Activated T-cell treated with anti-CD3 and anti-CD28 coated beads for 1 hour (primary cell): Measurements from ENCODE around the gene KCNJ2.

Experiments used
- DNase-seq: peaks from one replicate; pipeline ENCODE4 v3.0.0-alpha.2; 2020; ENCODE audit warnings: low read depth

Gene KCNJ2

DNA sequence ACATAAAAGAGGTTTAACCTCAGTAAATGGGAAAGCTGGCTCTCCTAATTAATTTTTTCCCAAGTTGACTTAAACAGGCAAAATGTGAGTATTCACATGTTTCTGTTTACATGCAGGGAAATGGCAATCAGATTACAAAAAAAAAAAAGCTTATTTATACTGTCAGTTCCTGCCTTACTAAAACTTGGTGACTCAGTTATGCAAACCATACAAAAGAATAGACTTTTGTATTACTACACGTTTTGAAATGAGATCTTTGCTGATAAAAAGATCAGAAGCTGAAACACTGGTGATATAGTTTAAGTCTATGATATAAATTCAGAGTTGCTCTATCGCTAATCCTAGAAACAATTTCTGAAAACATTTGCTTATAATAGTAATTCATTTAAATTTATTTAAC lies 9.4 kb upstream of the KCNJ2 start:
- DNase-seq = no peak

DNA sequence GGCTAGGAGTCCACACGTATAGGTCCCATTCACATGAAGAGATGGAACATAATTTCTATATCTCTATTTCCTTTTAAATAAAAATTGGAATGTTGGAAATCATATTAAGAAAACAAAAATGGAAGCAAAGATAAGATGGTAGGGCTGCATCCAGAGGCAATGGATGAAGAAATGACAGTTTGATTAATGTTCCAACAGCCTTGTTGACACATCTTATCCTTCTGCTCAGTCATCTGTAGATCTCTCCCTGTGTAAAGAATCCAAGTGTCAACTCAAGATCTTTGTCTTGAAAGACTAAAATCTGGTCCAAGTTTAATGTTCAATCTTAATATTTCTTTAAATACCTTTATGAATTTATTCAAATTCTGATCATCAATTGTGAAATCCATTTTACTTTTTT lies 7.8 kb upstream of the KCNJ2 start:
- no peak for DNase-seq

DNA sequence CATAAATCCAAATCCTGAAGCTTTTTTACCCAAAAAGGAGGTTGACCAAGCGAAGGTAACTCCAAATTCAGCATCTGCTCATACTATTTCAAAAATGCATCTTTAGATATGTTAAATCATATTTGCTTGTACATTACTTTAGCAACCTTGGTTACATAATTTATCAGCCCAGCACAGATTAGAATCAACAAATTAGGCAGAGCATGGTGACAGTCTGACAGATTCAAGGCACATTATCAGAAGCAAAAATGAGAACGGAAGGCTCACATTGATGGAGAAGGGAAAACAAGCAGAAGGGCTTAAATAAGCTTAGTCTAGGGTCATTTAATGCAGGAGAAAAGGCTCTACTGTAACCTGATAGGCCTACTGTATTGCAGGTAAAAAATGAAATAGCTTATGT lies 3.9 kb upstream of the KCNJ2 start:
- no peak for DNase-seq

DNA sequence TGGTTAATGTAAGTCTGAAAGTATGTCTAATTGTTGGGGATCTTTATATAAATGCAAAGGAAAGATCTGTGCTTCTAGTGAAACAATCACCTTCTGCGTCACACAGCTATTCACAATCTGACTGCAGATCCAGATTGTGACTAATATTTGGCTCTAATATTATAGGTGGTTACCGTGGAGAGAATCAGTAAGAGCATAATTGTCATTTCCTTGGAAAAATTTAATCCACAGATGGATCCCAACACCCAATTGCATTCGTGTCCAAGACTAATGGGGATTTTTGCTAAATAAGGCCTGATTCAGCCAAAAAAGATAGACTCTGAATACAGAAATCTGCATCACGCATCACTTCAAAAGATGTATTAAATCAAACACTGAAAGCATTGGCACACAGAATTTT lies 2.7 kb upstream of the KCNJ2 start:
- no peak for DNase-seq

DNA sequence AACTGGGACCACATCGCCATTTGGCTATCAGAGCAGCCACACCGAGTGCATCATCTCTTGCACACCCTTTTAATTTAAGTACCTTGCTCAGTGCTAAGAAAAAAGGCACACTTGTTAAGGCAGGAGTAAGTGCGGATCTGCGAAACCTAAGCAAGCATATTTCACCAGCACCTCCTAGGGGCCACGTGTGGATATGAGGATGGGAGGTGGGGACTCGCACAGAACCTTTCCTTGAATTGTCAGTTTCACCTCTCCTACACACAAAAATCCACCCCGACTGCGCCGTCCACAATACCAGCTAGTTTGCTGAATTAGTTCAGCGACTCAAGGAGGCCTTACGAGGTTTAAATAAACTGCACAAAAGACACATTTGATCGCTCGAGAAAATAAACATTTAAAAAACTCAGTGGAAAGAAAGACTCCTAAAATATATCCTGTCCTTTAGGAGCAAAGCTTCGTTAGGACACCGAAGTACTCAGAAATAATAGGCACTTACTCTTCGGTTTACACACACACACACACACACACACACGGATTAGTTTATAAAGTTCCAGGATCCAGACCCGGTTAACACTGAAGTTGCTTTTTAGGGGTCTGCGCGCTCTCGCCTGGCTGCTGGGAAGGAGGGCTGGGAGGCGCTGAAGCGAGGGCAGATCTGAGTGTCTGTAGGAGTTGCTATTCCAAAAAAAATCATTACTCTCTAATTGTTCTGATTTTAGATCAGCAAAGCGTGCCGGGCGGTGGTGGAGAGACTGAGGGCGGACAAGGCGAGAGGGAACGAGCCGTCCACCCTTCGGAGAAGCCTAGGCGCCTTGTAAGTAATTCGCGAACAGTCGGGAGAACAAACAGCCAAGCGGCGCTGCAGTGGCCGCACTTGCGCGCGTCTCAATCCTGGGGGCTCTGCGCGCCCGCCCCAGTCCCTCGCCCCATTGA lies 1.0 kb upstream of the KCNJ2 start:
- DNase-seq = no peak

DNA sequence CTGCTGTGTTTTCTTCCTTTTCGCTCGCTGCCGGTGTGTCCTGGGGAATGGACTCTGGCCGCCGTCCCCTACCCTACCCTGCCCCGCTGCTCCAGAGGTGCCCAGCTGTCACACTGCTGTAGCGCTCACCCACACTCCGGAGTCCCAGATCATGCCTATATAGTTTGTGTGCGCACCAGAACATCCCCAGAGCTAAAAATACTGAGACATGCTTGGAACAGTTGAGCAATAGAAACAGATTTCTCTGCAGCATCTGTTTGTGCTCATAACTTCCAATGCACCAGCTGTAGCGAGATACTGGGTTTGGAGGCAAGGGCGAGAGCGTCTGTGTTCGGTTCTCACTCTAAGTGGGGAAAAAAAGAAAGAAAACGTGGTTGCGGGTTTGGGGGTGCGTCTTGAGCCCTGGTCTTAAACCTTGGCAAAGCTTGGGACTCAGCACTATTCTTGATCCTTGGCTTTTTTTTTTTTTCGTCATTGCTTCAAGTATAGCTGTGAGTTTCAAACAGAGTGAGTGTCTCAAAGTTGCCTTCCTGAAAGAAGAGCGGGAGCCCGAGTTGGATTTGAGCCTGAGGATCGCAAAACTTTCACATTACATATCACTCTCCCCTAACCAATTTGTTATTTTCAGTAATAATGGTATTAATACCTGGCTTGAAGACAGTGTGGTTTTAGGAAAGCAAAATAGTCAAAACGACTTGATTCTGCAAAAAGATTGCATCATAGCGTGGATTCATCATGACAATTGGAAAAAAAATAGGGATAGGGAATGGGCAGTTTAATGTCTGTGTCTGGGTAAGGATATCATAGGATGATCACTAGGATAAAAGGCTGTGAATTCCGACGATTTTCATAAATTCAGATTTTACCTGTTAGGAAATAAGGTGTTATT lies 621 bp downstream of the KCNJ2 start:
- no peak for DNase-seq

DNA sequence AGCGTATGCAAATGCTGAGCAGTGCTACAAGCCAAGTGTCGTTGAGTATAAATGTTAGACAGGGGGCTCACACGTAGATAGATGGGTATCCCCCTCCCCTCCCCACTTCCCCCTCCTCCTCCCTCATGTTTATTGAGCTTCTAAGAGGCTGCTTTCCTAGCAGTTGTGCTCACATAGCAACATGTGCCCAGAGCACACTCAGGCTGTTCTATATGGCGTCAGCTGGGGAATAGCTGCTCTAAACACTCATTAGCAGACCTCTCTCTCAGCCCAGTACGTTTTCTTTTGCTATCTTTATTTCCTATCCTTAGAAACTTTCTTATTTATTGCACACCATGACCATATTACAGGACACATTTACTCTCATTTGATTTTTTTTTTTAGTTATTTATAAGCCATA lies 1.8 kb downstream of the KCNJ2 start:
- no peak for DNase-seq

DNA sequence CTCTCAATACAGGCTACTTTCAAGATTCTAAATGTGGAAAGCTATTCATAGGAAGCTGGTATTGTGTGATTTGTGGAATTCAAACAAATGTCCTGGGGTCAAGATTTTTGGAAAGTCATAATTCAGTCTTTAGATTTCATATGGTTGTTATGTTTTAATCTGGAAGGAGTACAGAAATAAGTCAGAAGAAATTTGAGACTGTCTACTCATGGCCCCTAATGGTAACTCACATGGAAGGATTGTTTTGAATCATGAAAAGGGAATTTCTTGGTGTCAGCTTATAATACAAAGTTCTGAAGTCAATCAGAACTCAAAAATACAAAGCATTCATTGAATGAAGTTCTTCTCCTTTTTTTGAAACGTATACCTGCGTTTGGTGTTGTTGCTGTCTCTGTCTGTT lies 3.1 kb downstream of the KCNJ2 start:
- DNase-seq = no peak

DNA sequence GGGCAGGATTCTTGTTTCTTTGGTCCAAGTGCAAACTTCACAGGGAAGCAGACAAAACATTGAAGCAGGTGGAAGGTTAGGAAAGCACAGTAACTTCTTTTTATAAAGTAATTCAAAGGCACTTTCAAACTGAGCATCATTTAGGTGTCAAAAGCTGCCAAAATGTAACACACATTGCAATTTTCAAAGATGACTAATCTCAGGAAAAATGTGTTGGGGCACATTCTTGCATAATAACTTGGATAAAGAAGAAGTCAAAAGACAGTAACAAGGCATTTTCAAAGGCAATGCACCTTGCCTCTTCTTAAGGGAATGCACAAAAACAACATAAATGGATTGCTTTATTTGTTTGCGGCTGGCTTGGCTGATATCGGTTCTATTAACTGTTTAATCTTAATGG lies 3.6 kb downstream of the KCNJ2 start:
- no peak for DNase-seq

DNA sequence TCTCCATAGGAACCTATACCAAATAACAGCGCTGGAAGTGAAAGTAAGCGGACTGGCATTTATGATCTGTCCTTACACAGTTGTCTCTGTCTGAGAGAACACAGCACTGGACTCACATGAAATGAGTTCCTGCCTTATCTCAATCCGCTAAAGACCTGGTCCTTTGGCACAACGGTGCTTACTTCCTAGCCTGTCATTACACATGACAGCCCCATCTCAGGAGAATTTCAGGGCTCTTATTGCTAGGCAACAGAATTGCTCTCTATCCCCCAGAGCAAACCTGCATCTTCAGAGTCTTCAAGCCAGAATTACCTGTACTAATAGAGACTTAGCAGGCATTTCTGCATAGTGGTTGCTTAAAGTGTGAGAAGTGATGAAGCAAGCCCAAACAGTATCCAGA lies 4.3 kb downstream of the KCNJ2 start:
- no peak for DNase-seq

DNA sequence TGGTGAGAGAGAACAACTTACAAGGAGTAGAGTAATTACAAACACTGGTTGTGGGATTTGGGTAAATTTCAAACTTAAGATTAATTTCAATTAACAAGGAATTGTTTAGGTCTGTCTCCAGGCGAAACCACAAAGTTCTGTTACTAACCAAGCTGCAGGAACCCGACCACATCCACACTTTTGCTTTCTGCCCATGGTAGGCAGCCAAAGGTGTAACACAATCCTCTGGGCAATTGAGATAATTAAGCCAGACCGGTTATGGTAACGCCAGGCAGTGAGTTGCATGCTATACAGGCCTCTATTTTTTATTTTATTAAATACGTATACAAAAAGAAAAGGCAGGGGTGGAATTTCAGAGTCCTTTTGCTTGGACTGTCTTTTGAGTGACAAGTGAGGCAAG lies 12.0 kb downstream of the KCNJ2 start:
- DNase-seq = no peak

DNA sequence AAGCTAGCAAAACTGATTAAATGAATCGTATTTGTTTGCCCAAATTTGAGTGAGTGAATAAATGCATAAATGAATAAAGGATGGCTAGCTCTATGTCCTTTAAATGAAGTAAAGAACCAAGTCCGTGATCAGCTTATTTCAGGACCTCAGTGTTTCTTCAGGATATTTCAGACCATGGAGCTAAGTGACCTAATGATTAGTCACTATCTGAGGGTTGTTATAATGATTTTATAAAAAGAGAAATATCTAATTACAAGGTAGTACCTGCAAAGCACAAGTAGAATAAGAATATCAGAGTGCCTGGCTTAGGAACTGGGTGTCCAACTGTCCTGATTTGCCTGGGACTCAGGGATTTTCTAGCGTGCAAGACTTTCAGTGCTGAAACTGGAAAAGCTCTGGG lies 12.5 kb downstream of the KCNJ2 start:
- no peak for DNase-seq

DNA sequence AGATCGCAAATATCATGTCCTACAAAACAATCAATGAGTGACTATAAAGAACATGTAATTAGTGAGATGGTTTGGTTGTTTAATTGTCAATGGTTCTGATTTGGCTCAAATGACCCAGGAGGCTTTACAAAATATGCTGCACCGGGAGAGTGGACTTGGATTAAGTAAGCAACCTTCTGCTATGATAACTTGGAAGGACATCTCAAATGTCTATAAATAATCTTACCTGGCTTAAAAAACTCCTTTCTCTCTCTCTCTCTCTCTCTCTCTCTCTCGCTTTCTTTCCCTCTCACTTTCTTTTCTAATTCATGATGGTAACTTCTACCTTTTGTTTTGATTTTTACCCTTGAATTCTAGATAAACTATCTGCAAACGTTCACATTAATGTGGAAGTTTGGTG lies 14.2 kb downstream of the KCNJ2 start:
- no peak for DNase-seq

DNA sequence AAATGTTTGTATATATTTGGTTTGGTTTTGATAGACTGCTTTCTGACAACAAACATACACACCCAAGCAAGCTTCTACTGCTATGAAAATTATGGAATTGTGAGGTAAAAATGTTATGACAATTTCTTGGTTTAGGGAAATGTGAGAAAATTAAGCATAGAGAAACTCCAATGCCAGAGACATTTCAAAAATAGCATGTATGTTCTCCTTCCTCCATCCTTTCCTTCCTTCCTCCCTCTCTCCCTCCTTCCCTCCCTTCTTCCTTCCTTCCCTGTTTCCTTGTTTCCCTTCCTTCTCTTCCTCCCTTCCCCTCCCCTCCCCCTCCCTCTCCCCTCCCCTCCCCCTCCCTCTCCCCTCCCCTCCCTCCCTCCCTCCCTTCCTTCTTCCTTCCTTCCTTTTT lies 14.9 kb downstream of the KCNJ2 start:
- DNase-seq = no peak

DNA sequence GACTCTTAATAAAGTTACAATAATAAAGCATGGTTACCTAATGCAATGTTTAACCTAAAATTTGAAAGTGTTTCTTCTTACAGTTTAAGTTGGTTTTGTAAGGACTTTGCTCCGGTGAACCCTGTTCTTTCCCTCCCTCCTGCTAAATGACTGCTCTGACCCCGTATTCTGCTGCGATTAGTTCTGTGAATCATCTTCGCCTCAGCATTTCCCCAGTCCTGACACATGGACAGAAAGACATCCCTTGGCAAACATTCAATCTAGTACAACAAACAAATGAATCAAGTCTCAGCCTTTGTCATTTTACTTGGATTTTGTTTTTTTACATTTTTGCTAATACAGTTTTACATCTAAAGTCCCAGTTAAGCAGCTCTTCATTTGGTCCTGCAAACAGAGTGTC lies 15.4 kb downstream of the KCNJ2 start:
- DNase-seq = no peak

DNA sequence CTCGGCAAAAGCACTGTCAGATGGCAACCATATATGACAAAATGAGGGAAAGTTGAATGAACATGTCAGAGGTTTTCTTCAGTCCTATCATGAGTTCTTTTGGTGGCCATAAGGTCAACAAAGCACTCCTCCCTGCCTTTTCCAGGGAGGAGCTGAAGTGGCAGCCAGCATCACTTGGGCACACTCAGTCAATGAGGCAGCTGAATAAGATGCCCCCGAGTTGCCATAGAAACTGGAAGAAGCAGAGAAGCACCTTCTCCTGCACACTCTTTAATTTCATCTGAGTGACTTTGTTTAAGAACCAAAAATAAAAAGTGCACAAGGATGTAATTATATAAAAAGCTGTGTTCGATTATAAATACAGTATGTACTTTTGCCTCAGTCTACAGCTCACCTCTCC lies 16.0 kb downstream of the KCNJ2 start:
- no peak for DNase-seq

DNA sequence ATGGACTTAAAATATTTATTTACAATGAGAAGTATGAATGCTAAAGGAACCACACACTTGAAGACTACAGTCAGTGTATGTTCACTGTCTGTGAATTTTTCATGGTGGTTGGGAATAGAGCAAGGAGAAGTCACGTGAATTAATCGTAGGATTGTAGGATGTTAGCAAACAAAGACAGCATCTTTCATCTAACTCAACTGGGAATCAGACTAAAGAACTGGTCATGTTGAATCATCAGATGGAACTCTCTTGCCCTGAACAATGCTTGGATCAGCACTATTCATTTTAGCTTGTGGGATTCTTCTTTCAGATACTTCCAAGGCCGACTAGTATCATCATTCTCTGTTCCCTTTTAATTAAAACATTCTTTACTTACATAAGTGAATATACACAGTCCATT lies 18.1 kb downstream of the KCNJ2 start:
- no peak for DNase-seq

DNA sequence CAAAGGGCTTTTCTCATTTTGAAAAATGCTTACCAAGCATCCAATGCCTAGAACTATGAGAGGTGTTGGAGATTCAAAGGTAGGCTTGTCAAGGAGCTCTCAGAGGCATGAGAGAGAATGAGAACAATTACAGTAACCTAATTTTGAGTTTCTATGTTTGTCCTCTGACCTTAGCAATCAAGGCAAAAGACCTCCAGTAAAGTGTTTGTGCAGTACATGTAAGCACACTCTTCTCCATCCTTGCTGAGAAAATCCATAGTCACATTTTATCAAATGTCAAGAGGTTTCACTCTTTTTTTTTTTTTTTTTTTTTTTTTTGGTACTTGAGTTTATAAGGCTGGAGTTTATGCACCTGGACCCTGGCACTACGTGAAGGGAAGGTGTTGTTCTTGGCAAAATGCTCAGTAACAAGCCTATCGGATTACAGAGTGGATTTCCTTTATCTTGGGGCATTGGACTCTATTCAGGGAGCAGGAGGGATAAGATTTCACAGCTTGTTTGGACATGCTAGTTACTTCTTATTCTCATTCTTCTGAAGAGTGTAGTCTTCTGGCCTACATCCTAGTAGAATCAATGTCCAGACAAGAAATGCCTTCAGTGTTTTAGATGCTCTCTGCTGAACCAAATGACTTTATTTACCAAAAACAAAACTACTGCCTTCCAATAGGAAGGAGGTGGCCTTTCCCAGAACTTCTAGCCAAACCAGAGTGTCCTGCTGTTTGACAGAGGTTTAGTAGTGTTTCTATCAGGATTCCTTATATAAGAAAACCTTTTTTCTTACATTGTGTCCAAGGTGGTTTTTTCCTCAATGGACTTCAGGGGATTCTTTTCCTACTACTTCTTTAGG lies 21.9 kb downstream of the KCNJ2 start:
- DNase-seq = no peak

DNA sequence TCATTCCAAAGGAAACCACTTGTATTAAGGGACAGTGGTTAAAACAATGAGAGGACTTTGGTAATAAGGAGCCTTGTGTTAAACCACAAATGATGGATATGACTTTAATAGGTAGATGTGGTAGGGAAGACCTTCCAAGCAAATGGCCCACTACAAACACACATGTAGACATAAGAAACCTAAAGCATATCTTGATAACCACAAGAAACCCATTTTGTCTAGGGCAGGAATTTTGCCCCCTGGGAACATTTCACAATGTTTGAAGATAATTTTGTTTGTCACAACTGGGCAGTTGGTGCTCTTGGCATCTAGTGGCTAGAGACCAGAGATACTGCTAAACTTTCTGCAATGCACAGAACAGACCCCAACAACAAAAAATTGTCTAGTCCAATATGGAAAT lies 25.8 kb downstream of the KCNJ2 start:
- DNase-seq = no peak

DNA sequence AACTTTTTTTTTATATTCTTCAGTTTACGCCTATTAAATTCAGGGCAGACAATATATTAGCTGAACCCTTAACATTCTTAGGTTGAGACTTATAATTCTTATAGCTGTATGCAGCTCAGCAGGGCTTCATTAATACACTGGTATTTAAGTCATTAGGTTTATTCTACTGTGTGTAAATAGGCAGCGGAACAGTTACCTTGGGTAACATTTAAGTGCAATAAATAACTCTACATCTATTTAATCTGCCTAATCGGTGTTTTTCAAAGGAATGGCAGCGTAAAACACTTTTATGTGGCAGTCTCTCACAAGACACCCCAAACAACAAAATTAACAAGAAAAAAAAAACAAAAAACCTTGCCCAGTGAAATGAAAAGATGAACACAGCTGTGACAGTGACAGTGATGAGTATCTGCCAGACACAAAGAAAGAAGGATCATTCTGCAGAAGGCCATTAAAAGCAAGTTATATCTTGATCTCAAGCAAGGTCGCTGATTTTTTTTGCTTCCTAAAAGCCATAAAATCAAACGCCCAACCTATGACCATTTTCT lies 32.6 kb downstream of the KCNJ2 start:
- no peak for DNase-seq

DNA sequence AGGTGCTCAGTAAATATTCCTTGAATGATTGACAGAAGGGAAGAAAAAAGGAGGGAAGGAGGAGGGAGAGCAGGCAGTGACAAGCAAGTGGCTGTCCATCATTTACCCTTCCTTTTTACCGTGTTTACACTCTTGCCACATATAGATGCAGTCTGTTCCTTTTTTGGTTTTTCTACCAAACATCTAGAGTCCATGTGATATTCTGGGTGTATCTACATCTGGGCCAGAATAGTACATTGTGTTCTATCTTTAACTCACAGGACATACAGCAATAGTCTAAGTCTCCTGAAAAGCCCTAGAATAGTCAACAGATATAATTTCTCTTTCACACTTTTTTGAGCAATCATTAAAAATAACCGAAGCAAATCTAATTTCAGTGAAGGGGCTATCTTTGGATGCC lies 33.5 kb downstream of the KCNJ2 start:
- DNase-seq = no peak

DNA sequence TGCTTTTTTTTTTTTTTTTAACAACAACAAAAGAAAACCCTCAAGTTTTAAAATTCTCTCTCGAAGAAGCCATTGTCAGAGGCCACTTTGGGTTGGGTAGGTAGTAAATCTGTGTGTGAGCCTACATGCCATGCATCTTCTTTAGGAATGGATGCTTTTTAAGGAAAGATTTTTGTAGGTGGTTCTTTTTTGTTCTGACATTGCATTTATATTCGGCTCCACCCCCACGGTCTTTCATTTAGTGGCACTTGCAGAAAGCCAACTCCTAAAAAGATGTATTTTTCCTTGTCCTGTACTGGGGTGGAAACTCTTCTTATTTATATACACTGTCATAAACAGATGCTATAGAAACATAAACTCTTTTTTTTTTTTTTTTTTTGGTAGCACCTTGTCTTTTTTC lies 35.1 kb downstream of the KCNJ2 start:
- no peak for DNase-seq
